HG03354 (cell line): ENCODE results near the gene ARAP1.

ENCODE experiments used
- ATAC-seq: cut with Tn5 transposase; IDR thresholded peaks from one replicate; pipeline ENCODE4 v1.9.1; 2021; ENCODE audit warnings: mild to moderate bottlenecking; ENCODE audit not compliant: unreplicated experiment, poor library complexity, severe bottlenecking

The ARAP1 gene

DNA sequence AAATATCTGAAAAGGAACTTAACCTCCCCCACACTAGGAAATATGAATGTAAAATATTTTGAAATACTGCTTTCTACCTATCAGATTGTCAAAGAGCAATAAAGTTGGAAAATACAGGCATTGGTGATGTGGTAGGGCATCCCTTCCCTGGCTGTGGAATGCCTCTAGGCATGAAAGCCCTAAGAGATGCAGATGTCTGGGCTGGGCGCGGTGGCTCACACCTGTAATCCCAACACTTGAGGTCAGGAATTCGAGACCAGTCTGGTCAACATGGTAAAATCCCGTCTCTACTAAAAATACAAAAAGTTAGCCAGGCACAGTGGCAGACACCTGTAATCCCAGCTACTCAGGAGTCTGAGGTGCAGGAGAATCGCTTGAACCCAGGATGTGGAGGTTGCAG, 22.0 kb downstream of the ARAP1 start:
- no peak for ATAC-seq

DNA sequence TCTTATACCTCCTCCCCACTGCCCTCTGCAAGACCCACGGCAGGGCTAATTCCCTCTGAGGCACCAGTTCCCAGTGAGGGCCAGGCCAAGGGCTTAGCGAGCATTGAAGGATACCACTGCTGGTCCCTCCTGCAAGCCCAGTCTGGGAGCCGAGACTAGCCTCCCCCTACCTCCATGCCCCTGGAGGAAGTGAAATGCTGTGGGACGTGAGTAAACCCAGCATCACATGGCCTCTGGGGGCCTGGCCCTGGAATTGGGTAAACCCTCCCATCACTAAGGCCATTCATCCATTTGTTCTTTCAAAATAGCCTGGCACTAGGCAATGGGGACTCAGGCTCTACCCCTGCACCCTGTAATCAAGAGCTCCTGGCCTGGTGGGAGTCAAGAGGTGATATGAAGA, 24.7 kb downstream of the ARAP1 start:
- no peak for ATAC-seq

DNA sequence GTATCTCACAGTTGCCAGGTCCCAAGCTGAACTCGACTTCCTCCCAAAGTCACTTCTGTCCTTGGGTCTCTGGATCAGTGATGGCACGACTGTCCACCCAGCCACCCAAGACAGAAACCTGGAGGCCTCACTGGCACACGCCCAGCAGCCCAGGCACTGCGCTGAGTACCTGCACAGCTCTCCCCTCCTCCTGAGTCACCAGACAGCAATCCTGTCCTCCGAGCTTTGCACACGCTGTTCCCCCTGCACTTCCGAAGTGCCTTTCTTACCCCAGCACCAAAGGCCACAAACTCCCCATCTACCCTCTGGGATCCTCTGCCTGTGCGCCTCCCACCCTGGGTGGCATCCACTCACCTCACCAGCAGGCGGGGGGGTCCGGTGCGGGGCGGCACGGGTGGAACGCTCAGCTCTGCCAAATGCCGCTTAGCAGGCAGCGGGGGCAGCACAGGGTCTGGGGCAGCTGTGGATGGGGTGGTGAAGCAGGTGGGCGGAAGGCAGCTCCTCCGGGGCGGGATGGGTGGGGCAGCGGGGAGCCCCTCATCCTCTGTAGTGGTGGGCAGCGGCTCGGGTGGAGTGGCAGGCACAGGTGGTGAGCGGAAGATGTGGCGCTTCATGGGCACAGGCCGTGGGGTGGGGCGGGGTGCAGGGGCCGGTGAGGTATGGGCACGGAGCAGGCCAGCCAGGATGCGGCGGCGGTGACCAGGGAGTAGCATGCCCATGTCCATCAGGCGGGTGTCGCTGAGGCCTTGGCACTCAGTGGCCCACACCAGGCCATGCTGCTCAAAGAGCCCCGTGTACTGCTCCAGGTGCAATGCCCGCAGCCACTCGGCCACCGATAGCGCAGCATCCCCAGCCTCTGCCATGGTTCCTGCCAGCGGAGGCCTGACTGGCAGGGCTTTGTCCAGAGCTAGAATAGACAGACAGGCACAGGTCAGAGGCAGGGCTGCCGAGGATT, 25.7 kb downstream of the ARAP1 start:
- ATAC-seq: no peak

DNA sequence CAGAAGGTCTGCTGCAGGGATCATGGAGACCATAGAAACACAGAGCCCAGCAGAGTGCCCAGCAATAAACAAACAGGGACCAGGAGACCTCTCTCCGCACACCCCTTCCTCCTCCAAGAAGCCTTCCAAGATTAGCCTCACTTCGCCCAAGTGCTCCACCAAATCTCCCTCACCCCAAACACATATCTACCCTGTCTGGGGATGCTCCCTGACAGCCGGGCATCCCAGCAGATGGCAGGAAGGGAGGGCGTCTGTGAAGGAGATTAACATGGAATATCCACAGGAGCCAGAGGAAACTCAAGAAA, 26.5 kb downstream of the ARAP1 start:
- ATAC-seq: no peak

DNA sequence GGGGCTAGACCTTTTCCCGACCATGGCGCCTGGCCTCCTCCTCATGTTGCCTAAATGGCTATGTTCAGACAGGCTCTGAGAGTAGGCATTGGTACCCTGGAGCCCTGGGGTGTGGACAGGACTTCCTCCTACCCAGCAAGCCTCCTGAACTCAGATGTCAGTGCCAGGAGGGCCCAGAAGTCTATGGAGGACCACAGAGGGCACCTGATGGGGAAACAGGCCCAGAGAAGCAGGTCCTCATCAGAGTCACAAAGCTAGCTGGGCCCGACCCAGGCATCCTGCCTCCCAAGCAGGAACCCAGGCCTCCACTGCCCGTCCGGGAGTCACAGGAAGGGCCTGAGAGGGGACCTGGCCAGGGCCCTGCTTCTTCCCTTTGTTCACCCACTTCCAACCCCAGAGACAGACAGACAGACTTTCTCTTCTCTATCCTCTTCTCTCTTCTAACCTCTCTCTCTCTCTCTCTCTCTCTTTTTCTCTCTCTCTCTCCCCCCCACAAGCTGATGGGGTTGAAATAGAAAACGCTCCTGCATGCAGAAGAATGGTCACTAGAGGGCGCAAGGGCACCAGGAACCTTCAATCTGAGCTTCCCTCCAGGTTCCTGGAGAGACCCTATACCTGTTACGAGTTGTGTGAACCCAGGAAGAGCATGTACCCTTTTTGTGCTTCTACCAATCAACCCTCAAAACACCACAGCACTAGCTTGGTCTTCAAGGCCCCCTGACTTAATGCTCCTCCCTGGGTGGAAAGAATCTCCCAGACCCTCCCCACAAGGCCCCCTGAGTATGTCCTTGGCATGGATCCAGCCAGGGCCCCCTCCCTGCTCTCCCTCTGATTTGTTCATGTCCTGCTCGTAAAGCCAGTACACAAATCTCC, 27.1 kb downstream of the ARAP1 start:
- ATAC-seq: no peak

DNA sequence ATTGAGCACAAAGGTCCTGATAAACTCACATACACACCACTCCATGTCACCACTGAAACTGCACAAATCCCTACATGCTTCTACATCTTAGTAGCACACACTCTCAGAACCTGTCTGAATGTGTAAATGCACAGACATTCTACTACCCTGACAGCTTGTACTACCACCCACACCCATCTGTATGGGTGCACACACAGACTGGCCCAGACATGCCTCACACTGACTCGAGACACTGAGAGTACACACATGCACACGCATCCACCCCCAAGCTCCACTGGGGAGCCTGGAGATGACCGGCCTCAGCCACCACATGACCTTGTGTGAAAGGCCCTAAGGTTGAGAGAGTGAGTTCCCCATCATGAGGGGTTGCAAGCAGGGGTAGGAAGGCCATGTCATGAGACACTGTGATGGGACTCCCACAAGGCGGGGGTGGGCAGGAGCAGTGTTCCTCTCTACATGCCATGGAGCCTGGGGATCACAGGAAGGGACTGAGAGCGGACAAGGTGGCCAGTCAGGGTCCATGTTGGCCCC, 28.1 kb downstream of the ARAP1 start:
- no peak for ATAC-seq

DNA sequence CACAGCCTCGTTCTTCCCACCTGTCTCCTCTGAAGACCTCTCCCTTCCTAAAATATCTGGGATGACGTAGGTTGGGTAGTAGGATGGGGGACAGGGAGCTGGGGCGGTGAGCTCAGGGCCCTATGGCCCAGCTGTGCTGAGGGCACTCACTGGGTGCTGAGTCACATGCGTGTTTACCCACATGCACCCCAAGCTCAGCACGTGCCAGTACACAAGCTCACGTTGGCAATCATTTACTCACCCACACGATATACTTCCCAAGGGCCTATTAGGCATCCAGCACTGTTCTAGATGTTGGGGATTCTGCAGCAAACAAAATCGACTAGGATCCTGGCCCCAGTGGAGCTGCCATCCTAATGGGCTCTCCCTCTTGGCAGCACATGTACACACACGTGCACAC, 28.7 kb downstream of the ARAP1 start:
- no peak for ATAC-seq

DNA sequence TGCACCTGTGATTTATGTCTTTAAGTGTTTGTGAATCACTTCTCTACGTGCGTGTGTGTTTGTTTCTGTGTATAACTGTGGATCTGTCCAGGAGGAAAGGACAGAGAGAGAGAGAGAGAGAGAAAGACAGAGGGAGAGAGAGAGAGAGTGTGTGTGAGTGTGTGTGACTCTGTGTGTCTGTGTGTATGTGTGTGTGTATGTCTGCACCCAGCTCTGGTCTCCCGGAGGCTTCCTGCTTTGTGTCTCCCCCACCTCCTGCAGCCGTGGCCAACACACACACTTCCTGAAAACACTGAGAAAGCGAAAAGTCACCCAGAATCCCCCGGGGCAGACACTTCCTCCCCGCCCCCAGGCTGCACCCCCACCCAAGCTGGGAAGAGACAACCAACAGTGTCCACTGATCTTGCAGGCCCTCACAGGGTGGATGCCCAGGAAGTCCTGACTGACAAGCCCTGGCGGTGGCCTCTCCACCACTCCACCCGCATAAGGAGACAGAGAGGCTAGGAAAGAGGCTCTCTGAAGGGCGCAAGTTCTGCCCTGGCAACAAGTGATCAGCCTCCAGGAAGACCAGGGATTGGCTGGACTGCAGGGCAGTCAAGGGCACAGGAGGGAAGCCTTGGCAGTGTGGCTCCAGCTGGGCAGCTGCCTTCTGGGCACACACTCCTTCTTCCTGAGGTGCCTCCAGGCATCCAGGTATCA, 30.0 kb downstream of the ARAP1 start:
- ATAC-seq: peak; percentile 89

DNA sequence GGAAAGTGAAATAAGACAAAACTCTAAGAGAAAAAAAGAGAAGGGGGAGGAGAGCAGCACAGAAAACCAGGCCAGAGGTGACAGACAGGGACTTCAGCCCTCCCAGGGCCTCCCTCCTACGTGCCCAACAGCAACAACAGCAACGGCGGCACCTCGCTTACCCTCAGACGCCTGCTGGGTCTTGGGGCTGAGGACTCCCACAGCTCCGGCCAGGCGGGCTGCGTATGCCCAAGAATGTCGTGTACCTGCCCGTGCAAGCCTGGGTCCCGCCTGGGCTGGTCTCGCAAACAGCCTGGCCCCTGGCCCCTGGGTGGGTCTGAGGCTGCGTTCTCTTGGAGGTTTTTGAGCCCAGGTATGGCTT, 30.5 kb downstream of the ARAP1 start:
- no peak for ATAC-seq

DNA sequence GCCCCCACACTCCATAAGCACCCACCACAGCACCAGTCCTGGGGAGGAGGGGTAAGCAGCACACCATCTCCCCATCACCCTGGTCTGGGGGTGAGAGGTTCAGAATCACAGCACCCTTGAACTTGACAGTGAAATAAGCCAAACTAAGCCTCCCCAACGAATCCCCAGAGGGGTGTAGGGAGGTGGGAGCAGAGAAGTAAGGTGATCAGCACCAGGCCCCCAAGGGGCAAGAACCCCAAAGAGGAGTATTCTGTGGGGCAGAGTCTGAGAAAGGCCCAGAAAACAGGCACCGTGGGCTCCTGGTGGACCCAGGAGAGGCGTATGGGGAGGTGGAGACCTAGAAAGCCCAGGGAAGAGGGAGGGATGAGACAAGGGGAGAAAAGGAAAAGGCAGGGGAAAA, 30.9 kb downstream of the ARAP1 start:
- ATAC-seq: no peak

DNA sequence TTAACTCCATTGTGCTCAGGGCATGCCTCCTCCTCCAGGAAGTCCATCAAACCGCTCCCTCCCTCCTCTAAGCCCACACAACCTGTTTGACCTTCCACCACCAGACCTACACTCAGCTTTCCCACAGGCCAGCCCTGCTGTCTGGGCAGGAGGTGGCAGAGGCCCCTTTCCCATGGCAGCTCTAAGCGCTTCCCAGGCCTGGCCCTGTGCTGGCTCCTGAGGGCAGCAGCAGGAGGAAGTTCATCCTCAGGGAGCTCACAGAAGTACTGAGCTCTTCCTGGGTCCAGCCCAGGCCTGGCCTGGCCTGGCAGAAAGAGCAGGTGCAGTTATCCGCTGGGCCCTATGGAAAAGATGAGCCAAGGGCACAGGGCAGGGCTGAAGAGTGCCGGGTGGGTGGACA, 31.4 kb downstream of the ARAP1 start:
- no peak for ATAC-seq

DNA sequence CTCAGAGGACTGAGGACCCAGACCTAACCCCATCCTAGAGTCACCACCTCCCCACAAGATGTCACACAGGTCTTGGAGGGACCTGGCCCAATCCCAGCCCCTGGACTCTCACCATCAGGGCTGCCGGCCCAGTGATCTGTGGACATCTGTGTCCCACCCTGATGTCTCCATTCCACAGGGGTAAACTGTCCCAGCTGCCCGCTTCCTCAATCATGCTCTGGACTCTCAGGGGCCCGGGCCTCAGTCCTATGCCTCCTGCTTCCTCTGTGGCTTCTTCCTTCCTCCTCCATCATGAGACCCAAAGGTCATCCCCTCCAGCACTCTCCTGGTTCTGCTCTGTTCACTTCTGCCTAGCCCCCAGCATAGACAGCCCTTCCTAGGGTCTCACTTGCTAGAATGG, 32.2 kb downstream of the ARAP1 start:
- ATAC-seq: no peak

DNA sequence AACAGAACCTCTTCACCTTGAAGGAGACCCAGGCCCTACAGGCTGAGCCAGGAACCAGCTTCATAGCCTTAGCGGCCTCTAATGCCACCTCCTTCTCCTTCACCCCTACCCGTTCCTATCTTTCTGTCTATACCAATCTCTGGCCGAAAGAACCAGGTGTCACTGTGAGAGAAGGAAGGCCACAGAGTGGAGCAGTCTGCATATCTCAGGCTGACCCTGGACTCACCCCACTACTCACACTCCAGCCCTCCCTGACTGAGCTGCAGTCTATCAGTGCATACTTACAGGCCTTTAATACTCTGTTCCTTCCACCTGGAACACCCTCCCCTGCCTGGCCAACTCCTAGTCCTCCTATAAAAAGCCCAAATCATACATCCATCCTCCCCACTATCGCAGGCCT, 32.7 kb downstream of the ARAP1 start:
- ATAC-seq: no peak

DNA sequence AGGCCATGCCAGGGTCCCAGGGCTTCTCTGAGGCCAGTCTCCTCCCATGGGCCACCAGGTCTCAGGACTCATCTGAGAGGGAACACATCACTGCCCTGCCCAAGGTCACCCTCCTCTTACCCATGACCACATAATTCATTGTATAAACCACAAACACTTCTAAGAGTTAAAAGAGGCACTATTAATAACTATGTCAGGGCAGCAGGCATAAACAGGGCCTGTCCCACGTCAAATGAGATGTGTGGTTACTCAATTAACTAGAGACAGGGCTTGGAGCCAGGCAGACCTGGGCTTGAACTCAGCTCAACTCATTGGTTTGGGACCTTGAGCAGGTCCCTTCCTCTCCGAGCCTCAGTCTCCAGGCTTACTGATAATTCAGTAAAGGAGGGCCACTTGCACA, 33.1 kb downstream of the ARAP1 start:
- no peak for ATAC-seq

DNA sequence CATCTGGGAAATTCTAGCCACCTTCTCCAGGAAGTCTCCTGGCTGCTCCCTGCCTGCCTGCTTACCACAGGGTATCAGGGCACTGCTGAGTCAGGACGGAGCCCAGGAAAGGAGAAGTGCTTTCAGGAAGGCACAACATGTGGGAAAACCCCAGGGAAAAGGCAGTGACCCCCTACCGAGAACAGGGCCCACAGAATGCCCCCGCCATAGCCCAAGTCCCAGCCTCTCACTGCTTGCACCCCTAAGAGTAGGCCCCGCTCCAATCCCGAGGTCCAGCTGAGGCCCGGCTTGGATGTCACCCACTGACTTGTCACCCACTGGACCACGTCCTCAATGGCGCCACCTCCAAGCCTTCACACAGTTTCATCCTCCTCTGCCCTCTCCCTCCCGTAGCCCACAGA, 34.1 kb downstream of the ARAP1 start:
- ATAC-seq: no peak

DNA sequence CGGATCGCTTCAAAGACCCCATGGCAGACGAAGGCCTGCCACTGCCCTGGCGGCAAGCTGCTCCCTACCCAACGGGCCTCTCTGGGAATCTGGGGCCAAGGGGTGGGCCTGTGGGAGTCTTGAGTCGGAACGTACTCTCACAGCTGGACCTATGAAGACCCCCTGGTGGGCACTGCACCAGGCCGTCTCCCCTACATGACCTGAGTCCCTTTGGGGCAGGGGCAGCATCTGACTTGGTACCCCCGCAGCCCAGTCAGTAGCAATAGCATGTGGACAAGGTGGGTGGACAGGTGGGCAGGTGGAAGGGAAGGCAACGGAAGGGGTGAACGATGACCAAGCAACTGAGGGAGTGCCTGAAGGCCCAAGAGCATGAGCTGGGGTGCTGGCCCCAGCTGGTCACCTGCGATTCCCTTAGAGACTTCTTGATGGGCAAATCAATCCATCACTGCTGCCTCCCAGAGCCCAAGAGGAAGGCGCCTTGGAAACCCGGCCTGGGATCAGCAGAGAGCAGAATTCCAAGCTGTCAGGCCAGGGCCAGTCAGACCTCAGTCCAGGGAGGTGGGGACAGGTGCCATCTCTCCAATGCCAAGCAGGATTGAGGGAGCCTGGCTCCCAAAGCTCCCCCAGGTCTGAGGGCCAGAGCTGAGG, 35.3 kb downstream of the ARAP1 start:
- ATAC-seq: no peak

DNA sequence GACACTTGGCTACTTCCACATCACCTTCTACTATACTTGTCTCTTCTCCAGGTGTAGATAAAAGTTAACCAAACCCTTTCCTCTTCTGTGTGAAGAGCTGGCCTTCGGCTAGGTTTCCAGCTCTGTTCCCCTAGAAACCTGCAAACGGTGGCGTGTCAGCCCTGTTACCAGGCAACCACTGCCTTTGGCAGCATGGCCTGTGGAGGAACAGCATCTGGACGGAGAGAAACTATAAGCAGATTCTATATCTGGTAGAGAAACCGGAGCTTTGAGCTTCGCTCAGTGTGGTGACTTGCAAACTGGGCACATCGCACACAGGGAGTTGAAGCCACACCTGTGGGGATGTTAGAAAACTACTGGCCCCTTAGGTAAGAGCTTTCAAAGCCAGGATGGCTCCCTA, 35.9 kb downstream of the ARAP1 start:
- no peak for ATAC-seq

DNA sequence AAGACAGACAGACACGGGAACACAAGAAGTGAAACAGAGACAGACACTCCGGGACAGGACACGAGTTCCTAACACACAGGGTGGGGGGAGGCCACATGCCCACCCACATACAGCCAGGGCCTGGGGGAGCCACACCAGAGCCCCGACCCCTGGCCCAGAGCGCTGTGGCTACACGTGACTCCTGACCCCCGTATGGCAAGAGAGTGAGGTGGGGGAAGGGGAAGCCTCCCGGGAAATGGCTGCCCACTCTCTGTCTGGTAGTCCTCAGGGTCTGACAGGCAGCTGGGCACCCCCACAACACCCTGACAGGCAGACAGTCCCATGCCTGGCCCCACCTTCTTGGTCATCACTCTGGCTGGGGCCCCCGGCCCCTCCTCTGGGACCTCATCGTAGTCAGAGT, 39.4 kb downstream of the ARAP1 start:
- no peak for ATAC-seq

DNA sequence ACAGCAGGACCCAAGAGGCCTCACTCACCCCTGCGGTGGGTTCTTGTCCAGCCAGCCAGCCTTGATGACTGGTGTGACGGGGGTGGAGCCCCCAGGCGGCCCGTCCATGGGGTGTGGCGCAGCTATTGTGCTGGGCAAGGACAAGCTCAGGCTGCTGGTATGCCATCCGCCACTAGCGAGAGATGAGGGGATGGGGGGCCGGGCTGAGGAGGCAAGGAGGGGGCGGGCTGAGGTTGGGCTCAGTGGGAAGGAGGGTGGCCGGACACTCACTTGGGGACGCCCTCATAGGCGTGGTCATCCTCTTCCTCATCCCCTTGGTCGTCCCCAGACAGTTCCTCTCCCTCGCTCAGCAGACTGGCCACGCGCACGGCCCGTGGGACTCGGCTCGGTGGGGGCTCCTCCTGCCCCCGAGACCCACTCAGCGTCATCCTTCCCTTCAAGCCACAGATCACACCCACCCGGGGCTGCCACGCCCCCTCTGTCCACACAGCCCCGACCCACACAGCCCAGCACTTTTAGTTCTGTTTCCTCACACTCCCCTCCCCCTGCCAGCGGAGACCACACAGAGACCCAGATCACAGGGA, 39.9 kb downstream of the ARAP1 start:
- ATAC-seq: no peak

DNA sequence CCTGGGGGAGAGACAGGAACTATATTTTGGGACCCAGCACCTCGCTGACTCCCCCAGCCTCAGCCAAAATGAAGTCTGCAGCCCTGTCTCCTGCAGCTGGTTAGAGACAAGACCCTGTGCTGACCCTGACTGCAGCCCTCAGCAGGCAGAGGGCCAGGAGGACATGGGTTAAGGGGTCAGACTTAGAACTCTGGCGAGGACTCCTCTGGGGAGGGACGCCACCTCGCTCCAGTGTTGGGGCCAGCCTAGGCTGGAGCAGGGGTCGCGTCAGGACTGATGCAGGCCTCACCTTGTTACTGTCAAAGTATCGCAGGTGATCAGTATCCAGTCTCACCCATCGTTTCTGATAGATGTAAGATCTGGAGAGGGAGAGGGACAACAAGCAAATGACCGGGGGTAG, 41.1 kb downstream of the ARAP1 start:
- no peak for ATAC-seq
